Hepatocyte (in vitro differentiated cells): Measurements from ENCODE around the gene OGFOD2. TPM values are rescaled to one million over a fixed set of nuclear protein-coding genes. Genes with fewer than 3 reads are reported as not detected.

Experiments
- DNase-seq: peaks from one replicate; pipeline ENCODE4 v3.0.0-alpha.2; 2016; ENCODE audit warnings: low spot score
- H2AFZ ChIP-seq: fragments of 200-600 bp; sonication (generic); 2 replicates; pipeline ENCODE4 v1.6.0; 2016; ENCODE audit warnings: antibody characterized with exemption, mild to moderate bottlenecking
- H3K27ac ChIP-seq: fragments of 200-600 bp; sonication (generic); 2 replicates; pipeline ENCODE4 v1.5.1; 2016; ENCODE audit warnings: mild to moderate bottlenecking
- H3K27me3 ChIP-seq: fragments of 200-600 bp; sonication (generic); 2 replicates; pipeline ENCODE4 v1.6.1; 2016
- H3K36me3 ChIP-seq: fragments of 200-600 bp; sonication (generic); replicated peaks from 2 replicates; pipeline ENCODE4 v1.5.1; 2016; ENCODE audit warnings: low read depth; ENCODE audit not compliant: insufficient read depth
- H3K4me1 ChIP-seq: fragments of 200-600 bp; sonication (generic); 2 replicates; pipeline ENCODE4 v1.5.1; 2016; ENCODE audit warnings: mild to moderate bottlenecking, moderate library complexity; ENCODE audit not compliant: insufficient read depth
- H3K4me2 ChIP-seq: fragments of 200-600 bp; sonication (generic); 2 replicates; pipeline ENCODE4 v1.6.0; 2016
- H3K4me3 ChIP-seq: fragments of 200-600 bp; sonication (generic); 2 replicates; pipeline ENCODE4 v1.5.1; 2016; ENCODE audit warnings: mild to moderate bottlenecking
- H3K79me2 ChIP-seq: fragments of 200-600 bp; sonication (generic); 2 replicates; pipeline ENCODE4 v1.6.0; 2017; ENCODE audit warnings: mild to moderate bottlenecking
- H3K9me2 ChIP-seq: fragments of 200-600 bp; sonication (generic); replicated peaks from 2 replicates; pipeline ENCODE4 v1.6.0; 2017; ENCODE audit warnings: mild to moderate bottlenecking; ENCODE audit not compliant: insufficient read depth
- H3K9me3 ChIP-seq: fragments of 200-600 bp; sonication (generic); 2 replicates; pipeline ENCODE4 v1.5.1; 2016; ENCODE audit warnings: low read depth, mild to moderate bottlenecking
- H4K20me1 ChIP-seq: fragments of 200-600 bp; sonication (generic); 2 replicates; pipeline ENCODE4 v1.6.0; 2016; ENCODE audit warnings: mild to moderate bottlenecking; ENCODE audit not compliant: insufficient read depth, poor library complexity, severe bottlenecking
- CTCF ChIP-seq: fragments of 200-600 bp; sonication (generic); IDR thresholded peaks from 2 replicates; pipeline ENCODE4 v1.5.1; 2016; ENCODE audit warnings: antibody characterized with exemption, mild to moderate bottlenecking; ENCODE audit not compliant: poor library complexity
- EZH2 ChIP-seq: fragments of 200-600 bp; sonication (generic); IDR thresholded peaks from 2 replicates; pipeline ENCODE4 v1.6.1; 2016; ENCODE audit warnings: antibody characterized with exemption, mild to moderate bottlenecking, borderline replicate concordance
- EZH2phosphoT487 ChIP-seq: fragments of 200-600 bp; sonication (generic); IDR thresholded peaks from one replicate; pipeline ENCODE4 v1.6.1; 2018; ENCODE audit warnings: antibody characterized with exemption, mild to moderate bottlenecking, low read depth, moderate library complexity; ENCODE audit not compliant: unreplicated experiment, severe bottlenecking
- WGBS: methylation state at CpG from one replicate; pipeline ENCODE4 v1.1.6; 2016; ENCODE audit warnings: low lambda C conversion rate; ENCODE audit errors: missing lambda C conversion rate; 5-methylcytosine and 5-hydroxymethylcytosine counted together
- polyA plus RNA-seq: library from polyadenylated mRNA; unstranded; fragments of >200 nt; fragmentation: Nextera tagmentation; extraction: Ambion mirVana; gene quantifications from 2 replicates; pipeline ENCODE4 v1.2.1, GENCODE V29; 2016
- total RNA-seq: library from RNA; depleted of rRNA; stranded (reverse); fragments of >200 nt; gene quantifications from 2 replicates; pipeline ENCODE4 v1.2.3, GENCODE V29; 2014

The OGFOD2 gene
- total and polyA plus RNA-seq, 2 experiments from 2014 or later, result 11.4 to 26.5 TPM

DNA sequence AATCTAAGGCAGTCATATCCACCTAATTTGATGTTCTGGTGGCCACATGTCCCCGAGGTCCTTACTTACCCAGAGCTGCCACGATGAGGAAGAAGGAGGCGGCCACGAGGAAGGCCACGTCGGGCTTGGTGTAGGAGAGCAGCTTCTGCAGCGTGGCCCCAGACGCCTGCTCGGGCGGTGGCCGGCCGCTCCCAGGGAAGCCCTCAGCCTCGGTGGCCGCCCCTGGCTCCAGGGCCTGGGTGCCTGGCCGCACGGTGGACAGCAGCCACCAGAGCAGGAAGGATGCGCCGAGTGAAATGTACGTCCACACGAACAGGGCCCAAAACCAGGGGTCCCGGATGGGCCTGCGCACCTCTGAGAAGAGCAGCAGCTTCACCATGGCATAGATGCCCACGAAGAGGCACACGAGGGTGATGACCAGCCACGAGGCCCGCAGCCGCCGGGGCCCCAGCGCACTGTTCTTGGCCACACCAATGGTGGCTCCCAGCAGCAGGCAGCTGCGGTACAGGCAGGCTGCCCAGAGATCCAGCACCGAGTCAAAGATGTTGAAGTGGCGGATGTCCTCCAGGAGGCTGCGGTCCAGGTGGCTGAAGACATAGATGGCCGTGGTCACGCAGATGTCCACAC lies 15.4 kb upstream of the OGFOD2 start:
- H3K9me2 ChIP-seq, result no peaks in the 10 kb centered on the region
- WGBS, result 95% methylated on average over 34 of the region's 35 CpGs
- no peak for DNase-seq
- no peaks in the 10 kb centered on the region for H4K20me1 ChIP-seq
- no peaks in the 10 kb centered on the region for H3K27me3 ChIP-seq
- H3K36me3 ChIP-seq, result no peaks in the 10 kb centered on the region
- no peak overlapping the region for H3K4me3 ChIP-seq
- H3K9me3 ChIP-seq, result no peaks in the 10 kb centered on the region
- no peak overlapping the region for H3K4me2 ChIP-seq
- no peak overlapping the region for H2AFZ ChIP-seq
- no peaks in the 10 kb centered on the region for H3K79me2 ChIP-seq
- TF ChIP-seq CTCF (no peak), EZH2phosphoT487 (no peak), EZH2 (no peak)
- H3K27ac ChIP-seq, result no peak overlapping the region
- no peaks in the 10 kb centered on the region for H3K4me1 ChIP-seq

- 98% methylated on average over 8 of the region's 8 CpGs for WGBS
- Histone ChIP-seq H3K27me3 (no peaks in the 10 kb centered on the region), H4K20me1 (no peaks in the 10 kb centered on the region), H3K36me3 (no peaks in the 10 kb centered on the region), H3K27ac (no peak overlapping the region), H3K79me2 (no peaks in the 10 kb centered on the region), H3K4me1 (peaks cover under 1% of the 10 kb centered on the region), H3K9me3 (no peaks in the 10 kb centered on the region), H3K4me3 (no peak overlapping the region), H3K9me2 (no peaks in the 10 kb centered on the region), H2AFZ (no peak overlapping the region), H3K4me2 (no peak overlapping the region)
- DNase-seq, result no peak
- no peak for TF ChIP-seq EZH2phosphoT487
- TF ChIP-seq EZH2, result no peak
- no peak for TF ChIP-seq CTCF
Measured at GRCh38 chr12:122960193-122960569, 14.9 kb upstream of the OGFOD2 start.

GRCh38 chr12:122961531-122962329 lies 13.3 kb upstream of the OGFOD2 start:
- no peak overlapping the region for H2AFZ ChIP-seq
- peaks cover 6% of the 10 kb centered on the region for H3K4me1 ChIP-seq
- H4K20me1 ChIP-seq, result no peaks in the 10 kb centered on the region
- no peaks in the 10 kb centered on the region for H3K9me3 ChIP-seq
- no peak overlapping the region for H3K4me3 ChIP-seq
- H3K79me2 ChIP-seq, result no peaks in the 10 kb centered on the region
- H3K9me2 ChIP-seq, result no peaks in the 10 kb centered on the region
- no peak overlapping the region for H3K27ac ChIP-seq
- no peak overlapping the region for H3K4me2 ChIP-seq
- DNase-seq, result no peak
- TF ChIP-seq CTCF (no peak), EZH2 (no peak), EZH2phosphoT487 (no peak)
- 88% methylated on average over 10 of the region's 10 CpGs for WGBS
- no peaks in the 10 kb centered on the region for H3K36me3 ChIP-seq
- H3K27me3 ChIP-seq, result no peaks in the 10 kb centered on the region
